Progenitor cell of endocrine pancreas (in vitro differentiated cells): ENCODE results near the gene ITPR3. TPM values are rescaled to one million over a fixed set of nuclear protein-coding genes. Genes with fewer than 3 reads are reported as not detected.

ENCODE experiments used
- DNase-seq: peaks from one replicate; pipeline ENCODE4 v3.0.0; 2021; ENCODE audit warnings: low spot score; ENCODE audit not compliant: unreplicated experiment
- H3K27ac Mint-ChIP-seq: 2 replicates; pipeline ENCODE4 v1.8.0; 2021; ENCODE audit warnings: mild to moderate bottlenecking, moderate library complexity, mixed read lengths
- H3K27me3 Mint-ChIP-seq: 2 replicates; pipeline ENCODE4 v1.8.0; 2021; ENCODE audit warnings: mixed read lengths
- H3K36me3 Mint-ChIP-seq: 2 replicates; pipeline ENCODE4 v1.8.0; 2022; ENCODE audit warnings: mixed read lengths; ENCODE audit not compliant: insufficient read depth
- H3K4me1 Mint-ChIP-seq: 2 replicates; pipeline ENCODE4 v1.8.0; 2021; ENCODE audit warnings: low read depth, mixed read lengths
- H3K4me3 Mint-ChIP-seq: 2 replicates; pipeline ENCODE4 v1.8.0; 2021; ENCODE audit warnings: low read depth, mild to moderate bottlenecking, moderate library complexity, mixed read lengths
- H3K9me3 Mint-ChIP-seq: 2 replicates; pipeline ENCODE4 v1.8.0; 2021; ENCODE audit warnings: low read depth, mixed read lengths
- total RNA-seq: library from RNA; stranded (reverse); gene quantifications from 2 replicates; pipeline ENCODE4 v1.2.1, GENCODE V29; 2021
- TF ChIP-seq, protein P1 (sequence below): fragments of 200-600 bp; sonication (generic); IDR thresholded peaks from one replicate; pipeline ENCODE4 v1.5.0; 2021; ENCODE audit warnings: antibody characterized with exemption, mild to moderate bottlenecking; ENCODE audit not compliant: unreplicated experiment

ITPR3 gene
- total RNA-seq, 1 donor from 2014 or later: 28.3 TPM

DNA sequence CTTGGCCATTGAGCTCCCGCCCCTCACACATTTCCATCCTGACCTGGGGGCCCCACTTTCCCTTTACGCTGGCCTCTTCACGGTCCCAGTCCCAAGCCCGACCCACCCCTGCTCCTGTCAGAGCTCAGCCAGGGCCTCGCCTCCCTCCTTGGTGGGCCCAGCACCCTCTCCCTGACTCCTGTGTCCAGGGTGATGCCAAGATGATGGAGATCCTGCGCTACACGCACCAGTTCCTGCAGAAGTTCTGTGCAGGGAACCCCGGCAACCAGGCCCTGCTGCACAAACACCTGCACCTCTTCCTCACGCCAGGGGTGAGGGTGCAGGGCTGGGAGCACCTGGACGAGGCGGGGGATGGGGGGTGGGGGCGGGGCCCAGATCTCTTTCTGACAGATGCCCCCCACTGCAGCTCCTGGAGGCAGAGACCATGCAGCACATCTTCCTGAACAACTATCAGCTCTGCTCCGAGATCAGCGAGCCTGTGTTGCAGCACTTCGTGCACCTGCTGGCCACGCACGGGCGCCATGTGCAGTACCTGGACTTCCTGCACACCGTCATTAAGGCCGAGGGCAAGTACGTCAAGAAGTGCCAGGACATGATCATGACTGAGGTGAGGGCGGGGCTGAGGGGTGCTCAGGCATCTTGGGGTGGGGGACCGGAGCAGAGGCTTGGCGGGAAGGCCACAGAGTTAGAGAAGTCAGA is 57.3 kb downstream of the ITPR3 start:
- no peaks in the 10 kb centered on the region for H3K27me3 Mint-ChIP-seq
- no peak overlapping the region for H3K4me3 Mint-ChIP-seq
- DNase-seq: no peak
- H3K27ac Mint-ChIP-seq: no peak overlapping the region
- no peaks in the 10 kb centered on the region for H3K4me1 Mint-ChIP-seq
- H3K36me3 Mint-ChIP-seq: peaks cover 13% of the 10 kb centered on the region
- no peaks in the 10 kb centered on the region for H3K9me3 Mint-ChIP-seq
- TF ChIP-seq, protein P1, sequence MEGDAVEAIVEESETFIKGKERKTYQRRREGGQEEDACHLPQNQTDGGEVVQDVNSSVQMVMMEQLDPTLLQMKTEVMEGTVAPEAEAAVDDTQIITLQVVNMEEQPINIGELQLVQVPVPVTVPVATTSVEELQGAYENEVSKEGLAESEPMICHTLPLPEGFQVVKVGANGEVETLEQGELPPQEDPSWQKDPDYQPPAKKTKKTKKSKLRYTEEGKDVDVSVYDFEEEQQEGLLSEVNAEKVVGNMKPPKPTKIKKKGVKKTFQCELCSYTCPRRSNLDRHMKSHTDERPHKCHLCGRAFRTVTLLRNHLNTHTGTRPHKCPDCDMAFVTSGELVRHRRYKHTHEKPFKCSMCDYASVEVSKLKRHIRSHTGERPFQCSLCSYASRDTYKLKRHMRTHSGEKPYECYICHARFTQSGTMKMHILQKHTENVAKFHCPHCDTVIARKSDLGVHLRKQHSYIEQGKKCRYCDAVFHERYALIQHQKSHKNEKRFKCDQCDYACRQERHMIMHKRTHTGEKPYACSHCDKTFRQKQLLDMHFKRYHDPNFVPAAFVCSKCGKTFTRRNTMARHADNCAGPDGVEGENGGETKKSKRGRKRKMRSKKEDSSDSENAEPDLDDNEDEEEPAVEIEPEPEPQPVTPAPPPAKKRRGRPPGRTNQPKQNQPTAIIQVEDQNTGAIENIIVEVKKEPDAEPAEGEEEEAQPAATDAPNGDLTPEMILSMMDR: no peak

DNA sequence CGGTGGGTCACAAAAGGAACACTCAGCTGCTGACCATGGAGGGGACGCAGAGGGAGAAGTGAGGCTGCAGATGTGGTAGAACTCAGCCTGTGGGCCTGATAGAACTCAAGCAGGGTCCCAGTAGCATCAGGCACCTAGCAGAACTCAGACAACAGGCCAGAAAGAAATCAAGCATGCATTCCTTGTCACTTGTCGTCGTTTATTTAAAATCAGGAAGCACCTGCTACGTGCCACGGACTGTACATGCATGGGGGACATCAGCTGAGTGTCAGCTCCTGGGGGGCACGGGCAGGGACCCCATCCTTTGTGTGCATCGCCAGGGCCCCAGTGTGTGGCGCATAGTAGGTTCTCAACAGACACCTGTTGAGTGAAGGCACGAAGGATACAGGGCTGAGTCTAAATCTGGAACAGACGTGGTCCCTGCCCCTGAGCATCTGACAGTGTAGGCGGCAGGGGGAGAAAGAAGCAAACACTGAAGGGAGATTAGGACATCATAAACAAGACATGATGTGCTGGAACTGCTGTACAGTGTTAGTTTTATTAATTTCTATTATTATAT is 57.9 kb downstream of the ITPR3 start:
- no peak for DNase-seq
- no peaks in the 10 kb centered on the region for H3K9me3 Mint-ChIP-seq
- H3K27ac Mint-ChIP-seq: no peak overlapping the region
- H3K4me3 Mint-ChIP-seq: no peak overlapping the region
- no peaks in the 10 kb centered on the region for H3K27me3 Mint-ChIP-seq
- no peaks in the 10 kb centered on the region for H3K4me1 Mint-ChIP-seq
- TF ChIP-seq, protein P1: no peak
- peaks cover 13% of the 10 kb centered on the region for H3K36me3 Mint-ChIP-seq

DNA sequence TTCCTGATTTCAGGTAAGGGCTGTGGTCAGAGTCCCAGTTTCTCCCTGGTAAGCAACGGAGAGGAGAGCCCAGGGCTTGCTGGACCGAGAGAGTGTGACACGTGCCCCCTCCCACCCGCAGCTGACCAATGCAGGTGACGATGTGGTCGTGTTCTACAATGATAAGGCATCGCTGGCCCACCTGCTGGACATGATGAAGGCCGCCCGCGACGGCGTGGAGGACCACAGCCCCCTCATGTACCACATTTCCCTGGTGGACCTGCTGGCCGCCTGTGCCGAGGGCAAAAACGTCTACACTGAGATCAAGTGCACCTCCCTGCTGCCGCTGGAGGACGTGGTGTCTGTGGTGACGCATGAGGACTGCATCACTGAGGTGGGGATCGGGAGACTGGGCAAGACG is 58.6 kb downstream of the ITPR3 start:
- DNase-seq: no peak
- H3K36me3 Mint-ChIP-seq: peaks cover 13% of the 10 kb centered on the region
- TF ChIP-seq, protein P1: no peak
- no peaks in the 10 kb centered on the region for H3K27me3 Mint-ChIP-seq
- no peak overlapping the region for H3K27ac Mint-ChIP-seq
- H3K9me3 Mint-ChIP-seq: no peaks in the 10 kb centered on the region
- H3K4me1 Mint-ChIP-seq: no peaks in the 10 kb centered on the region
- H3K4me3 Mint-ChIP-seq: no peak overlapping the region

DNA sequence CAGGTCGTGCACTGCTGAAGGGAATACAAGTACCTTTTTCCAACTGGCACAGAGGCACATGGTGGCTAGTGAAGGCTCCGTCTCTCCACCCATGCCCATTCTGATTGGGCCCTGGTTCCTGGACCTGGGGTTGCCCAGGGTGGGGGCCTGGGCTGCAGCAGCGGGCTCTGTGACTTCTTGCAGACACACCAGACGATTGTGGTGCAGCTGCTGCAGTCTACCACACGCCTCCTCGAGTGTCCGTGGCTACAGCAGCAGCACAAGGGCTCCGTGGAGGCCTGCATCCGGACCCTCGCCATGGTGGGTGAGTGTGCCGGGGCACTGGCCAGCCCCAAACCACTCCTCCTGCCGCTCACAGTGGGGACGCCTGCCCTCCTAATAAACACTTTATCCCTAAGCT is 61.2 kb downstream of the ITPR3 start:
- no peaks in the 10 kb centered on the region for H3K9me3 Mint-ChIP-seq
- DNase-seq: no peak
- H3K27me3 Mint-ChIP-seq: no peaks in the 10 kb centered on the region
- H3K36me3 Mint-ChIP-seq: peaks cover 20% of the 10 kb centered on the region
- H3K27ac Mint-ChIP-seq: no peak overlapping the region
- H3K4me1 Mint-ChIP-seq: no peaks in the 10 kb centered on the region
- H3K4me3 Mint-ChIP-seq: no peak overlapping the region
- TF ChIP-seq, protein P1: no peak

DNA sequence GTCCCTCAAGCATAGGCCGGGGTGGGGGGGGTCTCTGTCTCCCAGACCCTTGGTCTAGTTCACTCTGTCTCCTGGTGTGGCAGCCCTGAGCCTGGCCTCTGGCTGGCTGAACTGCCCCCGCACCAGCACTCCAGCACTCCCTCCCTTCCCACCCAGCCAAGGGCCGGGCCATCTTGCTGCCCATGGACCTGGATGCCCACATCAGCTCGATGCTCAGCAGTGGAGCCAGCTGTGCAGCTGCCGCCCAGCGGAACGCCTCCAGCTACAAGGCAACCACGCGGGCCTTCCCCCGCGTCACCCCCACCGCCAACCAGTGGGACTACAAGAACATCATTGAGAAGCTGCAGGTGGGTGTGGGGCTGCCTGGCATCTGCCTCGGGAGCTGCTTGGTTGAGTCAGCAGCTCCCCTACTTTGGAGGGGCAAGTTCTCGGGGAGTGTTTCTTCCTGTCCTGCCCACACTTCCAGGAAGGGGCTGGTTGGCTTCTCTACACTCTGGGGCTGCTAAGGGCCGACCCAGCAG is 62.0 kb downstream of the ITPR3 start:
- TF ChIP-seq, protein P1: no peak
- no peak overlapping the region for H3K27ac Mint-ChIP-seq
- no peaks in the 10 kb centered on the region for H3K9me3 Mint-ChIP-seq
- no peak overlapping the region for H3K4me3 Mint-ChIP-seq
- no peaks in the 10 kb centered on the region for H3K4me1 Mint-ChIP-seq
- H3K36me3 Mint-ChIP-seq: peaks cover 16% of the 10 kb centered on the region
- H3K27me3 Mint-ChIP-seq: no peaks in the 10 kb centered on the region
- DNase-seq: no peak
